ENCODE results near the gene DDX39B. TPM values are rescaled to one million over a fixed set of nuclear protein-coding genes. Genes with fewer than 3 reads are reported as not detected.

The DDX39B gene
- total RNA-seq, 1 donor from 2014 or later = 134 TPM

DNA sequence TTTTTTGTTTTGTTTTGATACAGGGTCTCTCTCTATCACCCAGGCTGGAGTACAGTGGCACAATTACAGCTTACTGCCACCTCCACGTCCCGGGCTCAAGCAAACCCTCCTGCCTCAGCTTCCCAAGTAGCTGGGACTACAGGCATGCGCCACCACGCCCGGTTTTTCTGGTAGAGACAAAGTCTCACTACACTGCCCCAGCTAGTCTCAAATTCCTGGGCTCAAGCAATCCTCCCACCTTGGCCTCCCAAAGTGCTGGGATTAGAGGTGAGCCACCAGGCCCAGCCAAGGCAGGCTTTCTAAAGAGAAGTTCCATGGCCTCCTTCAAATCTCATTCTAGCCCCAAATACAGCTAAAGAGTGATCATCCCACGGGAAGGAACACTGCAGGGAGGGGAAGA, 7.8 kb downstream of the DDX39B start:
- H3K27me3 ChIP-seq = no peaks in the 10 kb centered on the region
- no peak overlapping the region for H3K4me3 ChIP-seq
- peaks cover 0 to 8% of the 10 kb centered on the region in 2 donors for H3K4me1 ChIP-seq
- no peak overlapping the region for H3K27ac ChIP-seq
- H3K36me3 ChIP-seq = peaks cover 77 to 95% of the 10 kb centered on the region in 2 donors
- intact Hi-C loops (cut with DNase I) = no loop called here
- TF ChIP-seq, protein P1, sequence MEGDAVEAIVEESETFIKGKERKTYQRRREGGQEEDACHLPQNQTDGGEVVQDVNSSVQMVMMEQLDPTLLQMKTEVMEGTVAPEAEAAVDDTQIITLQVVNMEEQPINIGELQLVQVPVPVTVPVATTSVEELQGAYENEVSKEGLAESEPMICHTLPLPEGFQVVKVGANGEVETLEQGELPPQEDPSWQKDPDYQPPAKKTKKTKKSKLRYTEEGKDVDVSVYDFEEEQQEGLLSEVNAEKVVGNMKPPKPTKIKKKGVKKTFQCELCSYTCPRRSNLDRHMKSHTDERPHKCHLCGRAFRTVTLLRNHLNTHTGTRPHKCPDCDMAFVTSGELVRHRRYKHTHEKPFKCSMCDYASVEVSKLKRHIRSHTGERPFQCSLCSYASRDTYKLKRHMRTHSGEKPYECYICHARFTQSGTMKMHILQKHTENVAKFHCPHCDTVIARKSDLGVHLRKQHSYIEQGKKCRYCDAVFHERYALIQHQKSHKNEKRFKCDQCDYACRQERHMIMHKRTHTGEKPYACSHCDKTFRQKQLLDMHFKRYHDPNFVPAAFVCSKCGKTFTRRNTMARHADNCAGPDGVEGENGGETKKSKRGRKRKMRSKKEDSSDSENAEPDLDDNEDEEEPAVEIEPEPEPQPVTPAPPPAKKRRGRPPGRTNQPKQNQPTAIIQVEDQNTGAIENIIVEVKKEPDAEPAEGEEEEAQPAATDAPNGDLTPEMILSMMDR (IDR thresholded peaks at IDR 0.05) = no peak
- H3K9me3 ChIP-seq = no peaks in the 10 kb centered on the region
- no peak for DNase-seq (ENCODE audit: low spot score in 2 of 2)

DNA sequence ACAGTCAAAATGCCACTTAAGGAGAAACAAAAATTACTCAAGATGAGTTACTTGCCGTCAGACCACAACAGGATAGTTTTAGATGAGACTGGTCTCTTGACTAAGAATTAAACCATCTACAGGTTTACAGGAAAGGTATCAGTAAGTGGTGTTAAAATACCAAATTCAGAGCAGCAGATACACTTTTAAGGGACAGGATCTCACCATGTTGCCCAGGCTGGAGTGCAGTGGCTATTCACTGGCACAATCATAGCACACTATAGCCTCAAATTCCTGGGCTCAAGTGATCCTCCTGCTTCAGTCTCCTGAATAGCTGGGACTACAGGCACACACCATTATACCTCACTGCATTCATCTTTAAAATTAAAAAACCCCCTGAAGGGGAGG, 8.4 kb downstream of the DDX39B start:
- peaks cover 77 to 89% of the 10 kb centered on the region in 2 donors for H3K36me3 ChIP-seq
- intact Hi-C loops (cut with DNase I) = no loop called here
- no peak overlapping the region for H3K27ac ChIP-seq
- no peaks in the 10 kb centered on the region for H3K9me3 ChIP-seq
- no peak for DNase-seq (ENCODE audit: low spot score in 2 of 2)
- no peak overlapping the region for H3K4me3 ChIP-seq
- TF ChIP-seq, protein P1 (IDR thresholded peaks at IDR 0.05) = no peak
- no peaks in the 10 kb centered on the region for H3K27me3 ChIP-seq
- peaks cover 0 to 2% of the 10 kb centered on the region in 2 donors for H3K4me1 ChIP-seq

DNA sequence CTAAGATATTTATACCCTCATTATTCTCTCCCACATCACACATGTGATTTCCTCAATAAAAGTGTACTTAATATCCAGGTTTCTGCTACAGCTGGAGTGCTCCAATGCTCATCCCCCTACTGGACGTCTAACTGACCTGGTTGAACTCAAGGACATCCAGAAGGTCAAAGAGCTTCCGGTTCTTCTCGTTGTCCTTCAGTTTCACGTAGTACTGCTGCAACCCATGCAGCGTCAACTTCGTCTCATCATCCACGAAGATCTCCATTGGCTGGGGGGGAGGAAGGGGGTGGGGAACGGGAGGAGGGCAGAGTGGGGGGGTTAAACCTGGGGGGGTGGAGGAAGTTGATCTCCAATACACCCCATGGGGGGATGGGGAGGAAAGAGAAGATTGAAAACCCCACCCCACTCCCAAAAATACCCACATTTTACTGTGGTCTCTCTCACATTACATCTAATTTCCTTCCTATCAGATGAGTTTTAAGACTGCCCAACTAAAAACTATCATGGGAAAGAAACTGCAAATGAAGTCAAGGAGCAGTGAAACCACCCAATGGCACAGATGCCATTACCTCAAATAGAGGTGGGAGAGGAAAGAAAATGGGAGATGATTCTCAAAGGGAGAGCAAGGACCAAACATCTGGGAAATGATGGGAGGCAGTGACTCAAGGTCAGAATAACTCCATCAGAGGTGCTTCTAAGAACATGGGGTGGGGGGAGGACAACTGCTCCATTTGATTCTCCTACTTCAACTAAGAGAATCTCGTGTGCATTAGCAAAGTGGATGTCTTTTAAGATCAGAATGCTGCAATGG, 9.0 kb downstream of the DDX39B start:
- Histone ChIP-seq H3K36me3 (peaks cover 71 to 83% of the 10 kb centered on the region in 2 donors), H3K4me3 (no peak overlapping the region), H3K4me1 (no peaks in the 10 kb centered on the region), H3K9me3 (no peaks in the 10 kb centered on the region), H3K27ac (no peak overlapping the region), H3K27me3 (no peaks in the 10 kb centered on the region)
- no peak for DNase-seq (ENCODE audit: low spot score in 2 of 2)
- intact Hi-C loops (cut with DNase I) = no loop called here
- TF ChIP-seq, protein P1 (IDR thresholded peaks at IDR 0.05) = no peak

DNA sequence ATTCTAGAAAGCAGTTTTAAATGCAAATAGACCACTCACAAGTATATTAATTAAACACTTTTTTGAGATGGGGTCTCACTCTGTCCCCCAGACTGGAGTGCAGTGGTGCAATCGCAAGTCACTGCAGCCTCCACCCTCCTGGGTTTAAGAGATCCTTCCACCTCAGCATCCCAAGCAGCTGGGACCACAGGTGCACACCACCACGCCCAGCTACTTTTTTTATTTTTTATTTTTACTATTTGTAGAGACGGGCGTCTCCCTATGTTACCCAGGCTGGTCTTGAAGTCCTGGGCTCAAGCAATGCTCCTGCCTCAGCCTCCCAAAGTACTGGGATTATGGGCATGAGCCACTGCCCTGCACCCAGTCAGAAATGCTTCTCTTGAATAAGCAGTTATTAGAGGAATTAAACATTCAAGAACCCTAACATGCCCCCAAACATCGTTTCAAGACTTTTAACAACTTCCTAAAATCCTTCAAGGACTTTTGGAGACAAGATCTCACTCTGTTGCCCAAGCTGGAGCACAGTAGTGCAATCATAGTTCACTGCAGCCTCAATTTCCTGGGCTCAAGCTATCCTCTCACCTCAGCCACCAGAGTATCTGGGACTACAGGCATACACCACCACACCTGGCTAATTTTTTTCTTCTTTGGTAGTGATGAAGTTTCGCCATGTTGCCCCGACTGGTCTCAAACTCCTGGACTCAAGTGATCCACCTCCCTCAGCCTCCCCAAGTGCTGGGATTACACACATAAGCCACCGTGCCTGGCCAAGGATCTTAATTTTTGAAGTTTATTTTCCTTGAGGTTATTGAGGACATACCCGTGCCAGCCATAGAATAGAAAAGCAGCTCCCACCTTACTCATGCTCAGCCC, 9.8 kb downstream of the DDX39B start:
- Histone ChIP-seq H3K27ac (no peak overlapping the region), H3K4me3 (no peak overlapping the region), H3K36me3 (peaks cover 62 to 75% of the 10 kb centered on the region in 2 donors), H3K27me3 (no peaks in the 10 kb centered on the region), H3K9me3 (no peaks in the 10 kb centered on the region), H3K4me1 (no peaks in the 10 kb centered on the region)
- no peak for DNase-seq (ENCODE audit: low spot score in 2 of 2)
- TF ChIP-seq, protein P1 (IDR thresholded peaks at IDR 0.05) = no peak
- intact Hi-C loops (cut with DNase I) = no loop called here

DNA sequence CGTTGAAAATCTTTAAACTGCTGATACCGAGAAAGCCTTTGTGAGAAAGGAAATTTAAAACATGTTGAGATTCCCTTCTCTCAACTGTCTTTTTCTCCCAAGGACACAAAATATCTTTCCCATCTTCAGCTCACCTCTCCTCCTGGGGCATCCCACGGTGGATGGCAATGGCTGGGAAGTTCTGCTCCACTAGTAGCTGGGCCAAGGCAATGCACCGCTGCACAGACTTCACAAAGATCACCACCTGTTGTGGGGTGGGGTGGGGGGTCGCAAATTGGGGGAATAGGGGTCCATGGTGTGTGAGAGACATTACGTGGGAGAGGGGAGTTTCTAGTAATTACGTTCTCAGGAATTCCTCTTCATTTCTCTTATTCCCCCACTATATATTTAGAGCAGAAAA, 10.6 kb downstream of the DDX39B start:
- no peaks in the 10 kb centered on the region for H3K4me1 ChIP-seq
- peaks cover 54 to 66% of the 10 kb centered on the region in 2 donors for H3K36me3 ChIP-seq
- H3K9me3 ChIP-seq = no peaks in the 10 kb centered on the region
- intact Hi-C loops (cut with DNase I) = no loop called here
- no peak overlapping the region for H3K27ac ChIP-seq
- TF ChIP-seq, protein P1 (IDR thresholded peaks at IDR 0.05) = no peak
- H3K4me3 ChIP-seq = no peak overlapping the region
- H3K27me3 ChIP-seq = no peaks in the 10 kb centered on the region
- DNase-seq (ENCODE audit: low spot score in 2 of 2) = no peak
